ENCODE results near the gene TMEM87B.

DNA sequence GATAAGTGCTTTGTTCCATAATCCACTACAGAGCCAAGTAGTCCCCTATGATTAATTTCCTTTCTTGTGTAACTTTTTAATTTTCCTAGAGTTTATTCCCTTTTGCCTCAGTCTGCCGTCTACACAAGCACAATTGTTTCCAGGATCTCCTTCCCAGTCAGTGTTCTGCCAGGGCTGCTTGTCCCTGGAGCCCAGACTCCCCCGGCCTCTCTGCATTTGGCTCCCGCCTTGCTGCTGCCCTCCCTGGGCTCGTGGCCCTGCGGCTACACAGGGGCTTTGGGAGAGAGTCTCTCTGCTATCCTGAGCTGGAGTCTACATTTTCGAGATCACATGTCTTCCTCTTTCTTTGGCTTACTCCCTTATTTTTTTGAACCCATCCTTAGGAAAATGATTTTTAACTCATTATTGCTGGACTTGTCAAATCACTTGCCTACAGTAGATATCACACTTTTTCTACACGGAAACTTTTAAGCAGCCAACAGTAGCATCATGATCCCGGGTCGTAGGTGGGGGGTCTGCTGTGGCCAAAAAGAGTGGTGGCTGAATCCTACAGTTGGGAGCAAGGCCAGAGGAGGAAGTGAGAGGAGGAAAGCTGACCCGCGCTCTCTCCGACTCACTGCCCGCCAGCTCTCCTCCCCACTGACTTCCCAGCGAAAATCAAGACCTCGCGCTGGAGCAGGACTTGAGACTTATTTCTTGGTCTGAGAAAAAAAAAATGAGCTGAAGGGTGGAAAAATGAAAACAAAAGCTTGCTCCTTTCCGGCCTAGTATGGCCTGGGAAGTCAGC is 92.5 kb downstream of the TMEM87B start:
- TF ChIP-seq, protein P1, sequence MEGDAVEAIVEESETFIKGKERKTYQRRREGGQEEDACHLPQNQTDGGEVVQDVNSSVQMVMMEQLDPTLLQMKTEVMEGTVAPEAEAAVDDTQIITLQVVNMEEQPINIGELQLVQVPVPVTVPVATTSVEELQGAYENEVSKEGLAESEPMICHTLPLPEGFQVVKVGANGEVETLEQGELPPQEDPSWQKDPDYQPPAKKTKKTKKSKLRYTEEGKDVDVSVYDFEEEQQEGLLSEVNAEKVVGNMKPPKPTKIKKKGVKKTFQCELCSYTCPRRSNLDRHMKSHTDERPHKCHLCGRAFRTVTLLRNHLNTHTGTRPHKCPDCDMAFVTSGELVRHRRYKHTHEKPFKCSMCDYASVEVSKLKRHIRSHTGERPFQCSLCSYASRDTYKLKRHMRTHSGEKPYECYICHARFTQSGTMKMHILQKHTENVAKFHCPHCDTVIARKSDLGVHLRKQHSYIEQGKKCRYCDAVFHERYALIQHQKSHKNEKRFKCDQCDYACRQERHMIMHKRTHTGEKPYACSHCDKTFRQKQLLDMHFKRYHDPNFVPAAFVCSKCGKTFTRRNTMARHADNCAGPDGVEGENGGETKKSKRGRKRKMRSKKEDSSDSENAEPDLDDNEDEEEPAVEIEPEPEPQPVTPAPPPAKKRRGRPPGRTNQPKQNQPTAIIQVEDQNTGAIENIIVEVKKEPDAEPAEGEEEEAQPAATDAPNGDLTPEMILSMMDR (IDR thresholded peaks at IDR 0.05), result no peak
- TF ChIP-seq EP300 (IDR thresholded peaks at IDR 0.05), result no peak

Data from ovary (tissue), 3 donors.